Measurements from ENCODE around the gene SLK. TPM values are rescaled to one million over a fixed set of nuclear protein-coding genes. Genes with fewer than 3 reads are reported as not detected.

SLK gene
- total and polyA plus RNA-seq, 10 of the 15 experiments (the other 5 are each of a cell fraction or from before 2014, with no cell fraction given) = 2.5 to 24.2 (median 11.1) TPM

DNA sequence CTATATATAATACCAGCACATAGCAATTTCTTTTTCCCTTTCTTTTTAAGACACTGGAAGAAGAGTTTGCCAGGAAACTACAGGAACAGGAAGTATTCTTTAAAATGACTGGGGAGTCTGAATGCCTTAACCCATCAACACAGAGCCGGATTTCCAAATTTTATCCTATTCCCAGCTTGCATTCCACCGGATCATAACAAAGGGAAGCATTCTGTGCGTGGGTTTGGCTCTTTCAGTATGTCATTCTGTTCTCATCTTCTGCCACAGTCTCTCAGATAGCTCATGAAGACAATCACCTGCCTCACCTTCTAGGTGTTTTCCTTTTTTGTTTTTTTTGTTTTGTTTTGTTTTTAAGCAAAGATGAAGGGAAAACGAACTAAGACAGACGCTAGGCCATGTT lies 58.6 kb downstream of the SLK start:
- Histone ChIP-seq H4K20me1 (ENCODE audit: control insufficient read depth, insufficient read depth) (no peaks in the 10 kb centered on the region), H3K27ac (ENCODE audit: control insufficient read depth, insufficient read depth) (no peak overlapping the region), H3K9ac (ENCODE audit: control insufficient read depth, insufficient read depth, low read length) (no peak overlapping the region), H3K27me3 (replicated peaks in 1 of 2; ENCODE audit: control insufficient read depth in 2 of 2, insufficient read depth in 2 of 2, low read length in 1 of 2) (no peaks in the 10 kb centered on the region), H3K4me2 (ENCODE audit: control insufficient read depth, insufficient read depth) (no peak overlapping the region), H3K79me2 (ENCODE audit: control insufficient read depth, insufficient read depth, low read length) (no peaks in the 10 kb centered on the region), H3K4me1 (ENCODE audit: control insufficient read depth, insufficient read depth, low read length) (no peaks in the 10 kb centered on the region), H3K4me3 (no peak overlapping the region), H3K36me3 (ENCODE audit: control insufficient read depth in 2 of 2, insufficient read depth in 2 of 2, low read length in 1 of 2) (peaks cover 7 to 20% of the 10 kb centered on the region in 2 experiments), H2AFZ (ENCODE audit: control insufficient read depth, low read depth, low read length) (no peak overlapping the region), H3K9me3 (replicated peaks; ENCODE audit: control insufficient read depth, insufficient read depth, low read length) (no peaks in the 10 kb centered on the region)
- POLR2A ChIA-PET = interaction anchor here (0.5 kb wide), 1 partner anchor 30 kb away, joined by 3 read pairs; no protein-coding TSS in a partner anchor
- in situ Hi-C loops (cut with MboI) (no loop called here), intact Hi-C loops (cut with micrococcal nuclease; ENCODE audit: unreplicated experiment) (loop anchor here (5.0 kb wide), 1 partner anchor 102 kb away; no protein-coding TSS in a partner anchor)
- 97% methylated on average over 5 of the region's 5 CpGs for WGBS (ENCODE audit: insufficient coverage, insufficient replicate concordance, low lambda C conversion rate, missing lambda C conversion rate)
- ATAC-seq (no peak), FAIRE-seq (no peak), DNase-seq (ENCODE audit: low read depth, low spot score) (no peak)
- CTCF ChIA-PET = interaction anchor here (1.1 to 1.7 kb wide), 3 partner anchors 97 to 138 kb away, joined by 4 to 8 read pairs (median 5); partner anchors contain the start of gene SFR1
- TF ChIP-seq SIX5 (IDR thresholded peaks at IDR 0.05; ENCODE audit: low read depth, low read length, severe bottlenecking) (no peak), CREB1 (IDR thresholded peaks at IDR 0.05; ENCODE audit: low read depth) (no peak), FOXK2 (IDR thresholded peaks at IDR 0.05) (no peak), MAX (IDR thresholded peaks at IDR 0.05; ENCODE audit: low read depth, low read length) (no peak), ELK1 (IDR thresholded peaks at IDR 0.05; ENCODE audit: low read depth, low read length) (no peak), RFX5 (IDR thresholded peaks at IDR 0.05; ENCODE audit: low read depth, low read length) (no peak), MTA2 (IDR thresholded peaks at IDR 0.05; ENCODE audit: low read depth) (no peak), MLLT1 (IDR thresholded peaks at IDR 0.05) (no peak), STAT3 (IDR thresholded peaks at IDR 0.05; ENCODE audit: low read depth, low read length) (no peak), SIN3A (IDR thresholded peaks at IDR 0.05; ENCODE audit: low read depth, low read length) (no peak)
- TF ChIP-seq, protein P1, sequence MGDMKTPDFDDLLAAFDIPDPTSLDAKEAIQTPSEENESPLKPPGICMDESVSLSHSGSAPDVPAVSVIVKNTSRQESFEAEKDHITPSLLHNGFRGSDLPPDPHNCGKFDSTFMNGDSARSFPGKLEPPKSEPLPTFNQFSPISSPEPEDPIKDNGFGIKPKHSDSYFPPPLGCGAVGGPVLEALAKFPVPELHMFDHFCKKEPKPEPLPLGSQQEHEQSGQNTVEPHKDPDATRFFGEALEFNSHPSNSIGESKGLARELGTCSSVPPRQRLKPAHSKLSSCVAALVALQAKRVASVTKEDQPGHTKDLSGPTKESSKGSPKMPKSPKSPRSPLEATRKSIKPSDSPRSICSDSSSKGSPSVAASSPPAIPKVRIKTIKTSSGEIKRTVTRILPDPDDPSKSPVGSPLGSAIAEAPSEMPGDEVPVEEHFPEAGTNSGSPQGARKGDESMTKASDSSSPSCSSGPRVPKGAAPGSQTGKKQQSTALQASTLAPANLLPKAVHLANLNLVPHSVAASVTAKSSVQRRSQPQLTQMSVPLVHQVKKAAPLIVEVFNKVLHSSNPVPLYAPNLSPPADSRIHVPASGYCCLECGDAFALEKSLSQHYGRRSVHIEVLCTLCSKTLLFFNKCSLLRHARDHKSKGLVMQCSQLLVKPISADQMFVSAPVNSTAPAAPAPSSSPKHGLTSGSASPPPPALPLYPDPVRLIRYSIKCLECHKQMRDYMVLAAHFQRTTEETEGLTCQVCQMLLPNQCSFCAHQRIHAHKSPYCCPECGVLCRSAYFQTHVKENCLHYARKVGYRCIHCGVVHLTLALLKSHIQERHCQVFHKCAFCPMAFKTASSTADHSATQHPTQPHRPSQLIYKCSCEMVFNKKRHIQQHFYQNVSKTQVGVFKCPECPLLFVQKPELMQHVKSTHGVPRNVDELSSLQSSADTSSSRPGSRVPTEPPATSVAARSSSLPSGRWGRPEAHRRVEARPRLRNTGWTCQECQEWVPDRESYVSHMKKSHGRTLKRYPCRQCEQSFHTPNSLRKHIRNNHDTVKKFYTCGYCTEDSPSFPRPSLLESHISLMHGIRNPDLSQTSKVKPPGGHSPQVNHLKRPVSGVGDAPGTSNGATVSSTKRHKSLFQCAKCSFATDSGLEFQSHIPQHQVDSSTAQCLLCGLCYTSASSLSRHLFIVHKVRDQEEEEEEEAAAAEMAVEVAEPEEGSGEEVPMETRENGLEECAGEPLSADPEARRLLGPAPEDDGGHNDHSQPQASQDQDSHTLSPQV (IDR thresholded peaks at IDR 0.05) = no peak
- no TSS peak for BruUV-seq (replicated peaks)
- RAD21 ChIA-PET (ENCODE audit: unreplicated experiment) = interaction anchor here (1.3 to 1.5 kb wide), 2 partner anchors 97 to 116 kb away, joined by 3 to 7 read pairs; partner anchors contain the start of gene SFR1
- SMC1A ChIA-PET (ENCODE audit: uncharacterized antibody, unreplicated experiment) = interaction anchor here (0.9 to 1.8 kb wide), 8 partner anchors 12 to 116 kb away, joined by 3 to 6 read pairs (median 3); partner anchors contain the start of gene SFR1

Measured in GM12878 (cell line).